Choroid plexus epithelial cell (primary cell): Measurements from ENCODE around the gene CDH13.

ENCODE experiments used
- DNase-seq: peaks from one replicate; pipeline ENCODE4 v3.0.0-alpha.2; 2010; ENCODE audit warnings: low read depth
- H3K4me3 ChIP-seq: 2 replicates; pipeline ENCODE4 v1.5.1; 2011; ENCODE audit warnings: low read depth, mild to moderate bottlenecking, control low read depth, low read length, moderate library complexity
- CTCF ChIP-seq: conservative IDR thresholded peaks from 2 replicates; pipeline ENCODE4 v1.5.1; 2011; ENCODE audit warnings: low read depth, mild to moderate bottlenecking, control low read depth, inconsistent platforms, low read length, moderate library complexity

CDH13 gene

GRCh38 chr16:82855471-82855870 lies 228.7 kb downstream of the CDH13 start:
- no peak overlapping the region for H3K4me3 ChIP-seq
- no peak for DNase-seq
- TF ChIP-seq CTCF, result no peak

- no peak for DNase-seq
- no peak overlapping the region for H3K4me3 ChIP-seq
- TF ChIP-seq CTCF, result no peak
Measured at GRCh38 chr16:82857693-82858365, 231.1 kb downstream of the CDH13 start.

- H3K4me3 ChIP-seq, result no peak overlapping the region
- DNase-seq, result peak; percentile 14
- no peak for TF ChIP-seq CTCF
Measured at GRCh38 chr16:82859662-82860061, 232.9 kb downstream of the CDH13 start.

GRCh38 chr16:82860071-82860470 lies 233.3 kb downstream of the CDH13 start:
- no peak for TF ChIP-seq CTCF
- no peak for DNase-seq

GRCh38 chr16:82862057-82862456 lies 235.3 kb downstream of the CDH13 start:
- TF ChIP-seq CTCF, result no peak
- DNase-seq, result peak; percentile 8
- H3K4me3 ChIP-seq, result no peak overlapping the region

More at GRCh38 chr16:82860071-82860470, 233.3 kb downstream of the CDH13 start:
- no peak overlapping the region for H3K4me3 ChIP-seq

- DNase-seq, result no peak
- no peak overlapping the region for H3K4me3 ChIP-seq
- no peak for TF ChIP-seq CTCF
Measured at GRCh38 chr16:82864332-82865040, 237.7 kb downstream of the CDH13 start.

GRCh38 chr16:82865412-82865811 lies 238.6 kb downstream of the CDH13 start:
- DNase-seq, result no peak
- no peak overlapping the region for H3K4me3 ChIP-seq
- no peak for TF ChIP-seq CTCF
